Measurements from ENCODE around the gene IGFBP1.
A peak's percentile ranks its signal among the peaks of the same experiment; 100 is the strongest.

The IGFBP1 gene

GRCh38 chr7:45917658-45918057 is 29.4 kb downstream of the IGFBP1 start (continued):
- no peak for TF ChIP-seq ZNF830 (tag by site-specific recombination; IDR thresholded peaks at IDR 0.05; ENCODE audit: low read depth)
- TF ChIP-seq TRIM28 (IDR thresholded peaks at IDR 0.05; ENCODE audit: borderline replicate concordance, low read length): no peak
- peak; percentile 49 for TF ChIP-seq ZNF654 (tag by site-specific recombination; IDR thresholded peaks at IDR 0.05; ENCODE audit: low read depth)
- TF ChIP-seq ZNF610 (tag by site-specific recombination; IDR thresholded peaks at IDR 0.05; ENCODE audit: borderline replicate concordance): no peak
- no peak for TF ChIP-seq EGR2 (tag by site-specific recombination; IDR thresholded peaks at IDR 0.05; ENCODE audit: low read depth)
- 0 out of 2 replicates have a peak, but pooled peaks have one; percentile 31 for TF ChIP-seq ZNF335 (tag by site-specific recombination; conservative IDR thresholded peaks at IDR 0.05)
- no peak for TF ChIP-seq ZNF146 (tag by site-specific recombination; IDR thresholded peaks at IDR 0.05)
- no peak for TF ChIP-seq ZNF148 (tag by site-specific recombination; IDR thresholded peaks at IDR 0.05; ENCODE audit: borderline replicate concordance)
- TF ChIP-seq ZIC2 (tag by site-specific recombination; IDR thresholded peaks at IDR 0.05): no peak
- TF ChIP-seq ZEB2 (tag by site-specific recombination; IDR thresholded peaks at IDR 0.05): no peak
- TF ChIP-seq ZBTB49 (tag by site-specific recombination; IDR thresholded peaks at IDR 0.05; ENCODE audit: low read depth): no peak
- TF ChIP-seq ZNF704 (tag by site-specific recombination; IDR thresholded peaks at IDR 0.05): no peak
- no peak for TF ChIP-seq ZNF558 (tag by site-specific recombination; IDR thresholded peaks at IDR 0.05)
- no peak for TF ChIP-seq ZNF37A (tag by site-specific recombination; IDR thresholded peaks at IDR 0.05)
- TF ChIP-seq ZNF366 (tag by site-specific recombination; conservative IDR thresholded peaks at IDR 0.05): no peak
- TF ChIP-seq INSM2 (tag by site-specific recombination; IDR thresholded peaks at IDR 0.05): no peak
- TF ChIP-seq RBAK (tag by site-specific recombination; IDR thresholded peaks at IDR 0.05): no peak
- TF ChIP-seq ZNF10 (tag by site-specific recombination; IDR thresholded peaks at IDR 0.05): peak; percentile 95
- no peak for TF ChIP-seq ZNF266 (tag by site-specific recombination; IDR thresholded peaks at IDR 0.05; ENCODE audit: low read depth)
- TF ChIP-seq ELK4 (IDR thresholded peaks at IDR 0.05; ENCODE audit: borderline replicate concordance, low read depth, low read length): no peak
- TF ChIP-seq GLI2 (tag by site-specific recombination; IDR thresholded peaks at IDR 0.05; ENCODE audit: borderline replicate concordance, low read depth): no peak
- no peak for TF ChIP-seq ZNF211 (tag by site-specific recombination; IDR thresholded peaks at IDR 0.05; ENCODE audit: low read depth)
- peak; percentile 46; the same call in 1 of the 2 replicates for TF ChIP-seq CTCF (tag by site-specific recombination; IDR thresholded peaks at IDR 0.05)
- TF ChIP-seq HOXC10 (CRISPR knock-in tag; IDR thresholded peaks at IDR 0.05): no peak
- TF ChIP-seq ZSCAN4 (tag by site-specific recombination; IDR thresholded peaks at IDR 0.05): no peak

All from HEK293 (cell line).